Stimulated activated effector memory CD8-positive, alpha-beta T cell treated with anti-CD3 and anti-CD28 coated beads, Interleukin-12 subunit alpha, Interleukin-12 subunit beta, amount 100 ng/mL, for 72 hours (primary cell): ENCODE results near the gene UBC.
A peak's percentile ranks its signal among the peaks of the same experiment; 100 is the strongest.
"Not testable (repeated sequence)": the region's sequence is repeated elsewhere in the genome, so short reads cannot be mapped to it uniquely, and the experiment has no call there.

ENCODE experiments used
- ATAC-seq: fragments of 150-1000 bp; cut with Tn5 transposase; 2 replicates; pipeline ENCODE4 v1.10.0; 2021
- DNase-seq, 2 donors: peaks; one replicate each; pipeline ENCODE4 v3.0.0; 2021 to 2022; ENCODE audit warnings: low spot score in 2 of 2
- H3K27ac Mint-ChIP-seq: one replicate; pipeline ENCODE4 v1.8.0; 2022; ENCODE audit warnings: mild to moderate bottlenecking, mixed read lengths
- H3K36me3 Mint-ChIP-seq: one replicate; pipeline ENCODE4 v1.8.0; 2022; ENCODE audit warnings: mild to moderate bottlenecking, mixed read lengths
- H3K4me1 Mint-ChIP-seq: one replicate; pipeline ENCODE4 v1.8.0; 2022; ENCODE audit warnings: mixed read lengths
- H3K4me3 Mint-ChIP-seq: one replicate; pipeline ENCODE4 v1.8.0; 2022; ENCODE audit warnings: mild to moderate bottlenecking, mixed read lengths
- H3K9me3 Mint-ChIP-seq: one replicate; pipeline ENCODE4 v1.8.0; 2022; ENCODE audit warnings: mixed read lengths

The UBC gene

GRCh38 chr12:124923905-124924734 lies 9.7 kb upstream of the UBC start:
- ATAC-seq (no peak), DNase-seq (no peak)
- H3K4me3 Mint-ChIP-seq: no peak overlapping the region
- peaks cover 69% of the 10 kb centered on the region for H3K4me1 Mint-ChIP-seq
- no peaks in the 10 kb centered on the region for H3K9me3 Mint-ChIP-seq
- peaks cover 55% of the 10 kb centered on the region for H3K36me3 Mint-ChIP-seq
- H3K27ac Mint-ChIP-seq: no peak overlapping the region

GRCh38 chr12:124921200-124922031 lies 7.0 kb upstream of the UBC start:
- ATAC-seq (peak; percentile 85), DNase-seq (peak in 1 of 2 donors; percentile 88)
- no peaks in the 10 kb centered on the region for H3K9me3 Mint-ChIP-seq
- peaks cover 46% of the 10 kb centered on the region for H3K36me3 Mint-ChIP-seq
- H3K4me3 Mint-ChIP-seq: peak overlapping the region; percentile 100
- H3K27ac Mint-ChIP-seq: peak overlapping the region; percentile 100
- peaks cover 73% of the 10 kb centered on the region for H3K4me1 Mint-ChIP-seq

- Mint-ChIP-seq H3K4me1 (peaks cover 70% of the 10 kb centered on the region), H3K4me3 (peak overlapping the region; percentile 100), H3K27ac (peak overlapping the region; percentile 100), H3K9me3 (no peaks in the 10 kb centered on the region), H3K36me3 (peaks cover 48% of the 10 kb centered on the region)
- DNase-seq (no peak), ATAC-seq (no peak)
Measured at GRCh38 chr12:124920353-124920935, 6.0 kb upstream of the UBC start.

GRCh38 chr12:124919521-124920352 lies 5.3 kb upstream of the UBC start:
- Mint-ChIP-seq H3K36me3 (peaks cover 55% of the 10 kb centered on the region), H3K27ac (peak overlapping the region; percentile 100), H3K4me1 (peaks cover 66% of the 10 kb centered on the region), H3K4me3 (peak overlapping the region; percentile 100), H3K9me3 (no peaks in the 10 kb centered on the region)
- DNase-seq: peak in 1 of 2 donors; percentile 77
- ATAC-seq: peak; percentile 12

GRCh38 chr12:124918622-124918988 lies 4.2 kb upstream of the UBC start:
- not testable (repeated sequence) for H3K9me3 Mint-ChIP-seq, DNase-seq, ATAC-seq
- Mint-ChIP-seq H3K36me3 (peaks cover 66% of the 10 kb centered on the region), H3K27ac (peak overlapping the region; percentile 100), H3K4me1 (peaks cover 78% of the 10 kb centered on the region), H3K4me3 (peak overlapping the region; percentile 100)

GRCh38 chr12:124917841-124918621 lies 3.6 kb upstream of the UBC start:
- H3K27ac Mint-ChIP-seq: peak overlapping the region; percentile 100
- ATAC-seq (no peak), DNase-seq (no peak)
- H3K4me3 Mint-ChIP-seq: peak overlapping the region; percentile 100
- H3K9me3 Mint-ChIP-seq: no peaks in the 10 kb centered on the region
- H3K36me3 Mint-ChIP-seq: peaks cover 72% of the 10 kb centered on the region
- peaks cover 83% of the 10 kb centered on the region for H3K4me1 Mint-ChIP-seq

- Mint-ChIP-seq H3K27ac (peak overlapping the region; percentile 100), H3K9me3 (no peaks in the 10 kb centered on the region), H3K4me1 (peaks cover 87% of the 10 kb centered on the region), H3K36me3 (peaks cover 77% of the 10 kb centered on the region), H3K4me3 (peak overlapping the region; percentile 100)
- DNase-seq (peak; percentile 68 to 92), ATAC-seq (peak; percentile 77)
Measured at GRCh38 chr12:124917135-124917840, 2.8 kb upstream of the UBC start.

- Mint-ChIP-seq H3K4me3 (peak overlapping the region; percentile 100), H3K4me1 (peaks cover 83% of the 10 kb centered on the region), H3K27ac (peak overlapping the region; percentile 100), H3K9me3 (no peaks in the 10 kb centered on the region), H3K36me3 (peaks cover 76% of the 10 kb centered on the region)
- DNase-seq (no peak), ATAC-seq (peak; percentile 19)
Measured at GRCh38 chr12:124916374-124917134, 2.1 kb upstream of the UBC start.

GRCh38 chr12:124915239-124916236 lies 1.1 kb upstream of the UBC start:
- ATAC-seq (peak; percentile 0), DNase-seq (no peak)
- no peaks in the 10 kb centered on the region for H3K9me3 Mint-ChIP-seq
- peak overlapping the region; percentile 100 for H3K27ac Mint-ChIP-seq
- peaks cover 76% of the 10 kb centered on the region for H3K36me3 Mint-ChIP-seq
- peak overlapping the region; percentile 100 for H3K4me3 Mint-ChIP-seq
- peaks cover 83% of the 10 kb centered on the region for H3K4me1 Mint-ChIP-seq

GRCh38 chr12:124913474-124914391 lies 717 bp downstream of the UBC start:
- no peaks in the 10 kb centered on the region for H3K9me3 Mint-ChIP-seq
- peak; percentile 85 to 94 for DNase-seq
- peaks cover 85% of the 10 kb centered on the region for H3K36me3 Mint-ChIP-seq
- ATAC-seq: peak; percentile 56
- peaks cover 76% of the 10 kb centered on the region for H3K4me1 Mint-ChIP-seq
- H3K4me3 Mint-ChIP-seq: peak overlapping the region; percentile 100
- peak overlapping the region; percentile 100 for H3K27ac Mint-ChIP-seq

- ATAC-seq, DNase-seq, H3K9me3 Mint-ChIP-seq: not testable (repeated sequence)
- Mint-ChIP-seq H3K36me3 (peaks cover 83% of the 10 kb centered on the region), H3K4me3 (peak overlapping the region; percentile 100), H3K27ac (peak overlapping the region; percentile 100), H3K4me1 (peaks cover 66% of the 10 kb centered on the region)
Measured at GRCh38 chr12:124912529-124913287, 1.7 kb downstream of the UBC start.
